GM18909 (cell line): ENCODE measurements around the gene KAZALD1.
A peak's percentile ranks its signal among the peaks of the same experiment; 100 is the strongest.

ENCODE experiments used
- ATAC-seq: cut with Tn5 transposase; IDR thresholded peaks from one replicate; pipeline ENCODE4 v1.9.1; 2021; ENCODE audit warnings: mild to moderate bottlenecking; ENCODE audit not compliant: unreplicated experiment, poor library complexity

The KAZALD1 gene, protein sequence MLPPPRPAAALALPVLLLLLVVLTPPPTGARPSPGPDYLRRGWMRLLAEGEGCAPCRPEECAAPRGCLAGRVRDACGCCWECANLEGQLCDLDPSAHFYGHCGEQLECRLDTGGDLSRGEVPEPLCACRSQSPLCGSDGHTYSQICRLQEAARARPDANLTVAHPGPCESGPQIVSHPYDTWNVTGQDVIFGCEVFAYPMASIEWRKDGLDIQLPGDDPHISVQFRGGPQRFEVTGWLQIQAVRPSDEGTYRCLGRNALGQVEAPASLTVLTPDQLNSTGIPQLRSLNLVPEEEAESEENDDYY

DNA sequence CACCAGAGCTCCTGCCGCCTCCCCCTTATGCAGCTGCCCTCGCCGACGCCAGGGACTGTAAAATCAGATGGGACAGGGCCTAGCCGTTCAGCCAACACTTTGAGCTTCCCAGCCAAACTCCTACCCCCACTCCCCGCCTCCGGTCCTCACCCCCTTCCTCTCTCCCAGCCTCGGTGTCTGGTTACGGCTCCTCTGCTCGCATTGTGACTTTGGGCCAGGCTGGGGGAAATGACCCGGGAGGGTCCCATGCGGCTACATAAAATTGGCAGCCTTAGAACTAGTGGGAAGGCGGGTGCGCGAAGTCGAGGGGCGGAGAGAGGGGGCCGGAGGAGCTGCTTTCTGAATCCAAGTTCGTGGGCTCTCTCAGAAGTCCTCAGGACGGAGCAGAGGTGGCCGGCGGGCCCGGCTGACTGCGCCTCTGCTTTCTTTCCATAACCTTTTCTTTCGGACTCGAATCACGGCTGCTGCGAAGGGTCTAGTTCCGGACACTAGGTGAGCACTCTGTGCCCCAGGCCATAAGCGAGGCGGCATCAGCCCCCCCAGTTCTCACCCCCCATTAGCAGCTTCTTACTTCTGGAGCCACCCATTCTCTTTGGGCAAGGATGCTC, at the start of gene KAZALD1:
TSS of gene KAZALD1 (plus strand) at position 366 of the 608 bp plus-strand sequence. CDS start 604 bp downstream, outside the sequence.
- ATAC-seq, result no peak

DNA sequence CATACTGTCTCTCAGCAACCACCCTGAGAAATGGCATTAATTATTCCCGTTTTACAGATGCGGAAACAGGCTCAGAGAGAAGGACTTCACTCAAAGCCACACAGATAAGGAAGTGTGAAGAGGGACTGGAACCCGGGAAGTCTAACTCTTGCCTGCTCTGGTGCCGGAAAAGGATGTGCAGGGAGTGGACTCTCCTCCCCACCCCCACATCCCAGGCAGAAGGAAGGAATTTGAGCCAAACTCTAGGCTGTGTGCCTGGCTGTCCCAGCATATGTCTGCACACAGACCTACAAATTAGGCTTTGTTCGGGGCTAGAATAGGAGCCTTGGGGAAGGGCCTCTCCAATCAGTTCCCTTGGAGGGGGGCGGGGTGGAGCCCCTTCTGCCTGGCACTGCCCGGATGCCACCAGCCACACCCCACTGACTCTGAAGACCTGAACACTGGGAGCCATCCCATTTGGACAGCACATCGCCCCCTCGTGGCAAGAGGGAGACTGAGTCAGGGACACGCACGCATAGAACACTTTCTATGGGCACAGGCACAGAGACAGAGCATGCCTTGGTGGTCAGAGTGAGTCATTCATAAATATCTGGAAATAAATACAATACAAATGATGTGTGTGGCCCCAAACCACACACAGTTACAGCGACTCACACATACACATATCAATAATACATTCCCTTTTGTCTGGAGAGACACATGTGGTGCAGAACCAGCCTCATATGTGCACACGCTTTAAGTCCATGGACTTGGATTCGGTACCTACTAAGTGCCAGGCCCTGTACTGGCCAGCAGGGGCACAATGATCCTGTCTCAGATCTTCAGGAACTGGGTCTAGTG, 49.0 kb upstream of the KAZALD1 start:
- peak; percentile 76 for ATAC-seq

DNA sequence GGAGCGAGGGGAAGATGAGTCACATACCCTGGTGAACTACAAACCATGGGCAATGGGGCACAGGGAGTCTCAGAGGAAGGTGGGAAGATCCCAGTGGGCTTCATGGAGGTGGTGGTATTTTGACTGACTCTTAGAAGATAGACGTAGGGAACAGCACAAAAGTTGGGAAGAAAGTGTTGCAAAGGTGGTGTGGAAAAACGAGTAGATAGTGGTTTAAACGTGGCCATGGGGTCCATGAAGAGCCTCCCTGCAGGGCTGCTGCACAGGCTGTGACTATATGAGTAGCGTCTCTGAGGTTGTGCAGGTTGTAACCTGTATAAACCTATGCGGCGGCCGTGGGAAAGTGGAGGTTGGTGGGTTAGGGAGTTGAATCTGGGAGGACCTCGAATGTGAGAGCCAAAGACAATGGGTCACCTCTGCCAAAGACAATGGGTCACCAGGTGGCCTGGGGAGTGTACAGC, 48.4 kb upstream of the KAZALD1 start:
- no peak for ATAC-seq

DNA sequence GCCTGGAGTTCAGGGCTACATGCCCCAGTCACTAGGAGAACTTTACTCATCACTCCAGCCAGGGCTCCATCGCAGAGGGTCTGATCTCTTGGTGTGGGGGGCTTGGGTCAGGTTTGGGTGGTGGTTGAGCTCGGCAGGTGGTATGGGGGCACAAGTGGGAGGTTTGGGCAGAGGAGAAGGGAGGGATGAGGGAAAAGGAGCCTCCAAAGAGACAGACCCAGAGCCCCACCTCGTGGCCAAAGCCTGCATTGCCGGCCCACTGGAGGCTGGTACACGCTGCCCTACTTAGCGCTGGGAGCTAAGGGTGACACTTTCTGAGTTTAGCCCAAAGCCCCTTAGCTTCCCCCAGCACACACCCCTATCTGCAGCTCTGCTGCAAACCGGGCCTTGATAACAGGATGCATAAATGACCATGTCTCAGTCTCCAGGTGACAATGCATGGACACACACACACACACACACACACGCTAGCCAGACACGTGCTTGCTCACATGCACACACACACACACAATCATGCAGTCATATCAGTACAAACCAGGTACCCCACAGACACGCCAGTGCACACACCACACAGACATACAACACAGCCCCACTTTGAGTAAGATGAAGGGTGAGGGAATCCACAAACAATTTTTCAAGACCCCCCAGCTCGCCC, 47.4 kb upstream of the KAZALD1 start:
- ATAC-seq, result peak; percentile 47

- no peak for ATAC-seq
Observed at GRCh38 chr10:101014966-101015581, 46.7 kb upstream of the KAZALD1 start.

- ATAC-seq, result no peak
Observed at GRCh38 chr10:101015582-101015973, 46.2 kb upstream of the KAZALD1 start.

GRCh38 chr10:101016814-101017213, 45.0 kb upstream of the KAZALD1 start:
- no peak for ATAC-seq

DNA sequence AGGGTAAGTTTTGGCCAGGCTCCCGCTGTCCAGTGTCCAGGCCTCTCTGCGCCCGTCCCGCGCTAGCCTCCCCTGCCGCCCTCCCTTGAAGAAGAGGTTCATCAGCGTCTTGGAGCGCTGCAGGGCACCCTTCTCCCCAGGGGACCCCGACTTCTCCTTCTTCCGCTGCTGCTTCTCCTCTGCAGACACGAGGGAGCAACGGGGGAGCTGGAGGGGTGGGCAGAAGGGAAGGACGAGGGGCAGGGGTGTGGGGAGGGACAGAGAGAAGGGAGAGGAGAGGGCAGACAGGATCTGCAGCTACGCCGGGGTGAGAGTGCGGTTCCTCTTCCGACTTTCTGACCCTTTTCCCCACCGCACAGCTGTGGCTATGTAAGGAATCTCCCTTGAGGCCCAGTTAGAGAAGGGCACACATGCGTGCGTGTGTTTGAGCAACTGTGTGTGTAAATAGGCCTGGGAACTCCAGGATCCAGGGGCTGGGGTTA, 43.6 kb upstream of the KAZALD1 start:
- no peak for ATAC-seq

GRCh38 chr10:101018600-101019439, 43.0 kb upstream of the KAZALD1 start:
- no peak for ATAC-seq

- no peak for ATAC-seq
Observed at GRCh38 chr10:101019440-101019703, 42.4 kb upstream of the KAZALD1 start.

- ATAC-seq, result no peak
Observed at GRCh38 chr10:101020427-101021075, 41.2 kb upstream of the KAZALD1 start.

DNA sequence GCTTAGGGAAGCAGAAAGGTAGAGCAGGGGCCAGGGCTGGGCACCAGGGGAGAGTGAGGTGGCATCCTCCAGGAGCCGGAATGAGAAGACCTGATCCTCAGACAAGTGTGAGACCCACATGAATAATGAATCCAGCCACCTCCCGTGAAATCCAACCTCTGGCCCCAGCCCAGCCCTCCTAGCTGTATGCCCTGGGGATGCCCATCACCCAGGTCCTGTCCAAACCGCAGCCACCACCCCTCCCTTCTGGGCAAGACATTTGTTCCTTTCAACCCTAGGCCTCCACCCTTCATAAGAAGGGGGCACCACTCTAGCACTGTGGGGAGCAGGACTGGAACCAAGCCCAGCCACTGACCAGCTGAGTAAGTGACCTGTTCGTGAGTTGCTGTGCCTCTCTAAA, 40.5 kb upstream of the KAZALD1 start:
- no peak for ATAC-seq

DNA sequence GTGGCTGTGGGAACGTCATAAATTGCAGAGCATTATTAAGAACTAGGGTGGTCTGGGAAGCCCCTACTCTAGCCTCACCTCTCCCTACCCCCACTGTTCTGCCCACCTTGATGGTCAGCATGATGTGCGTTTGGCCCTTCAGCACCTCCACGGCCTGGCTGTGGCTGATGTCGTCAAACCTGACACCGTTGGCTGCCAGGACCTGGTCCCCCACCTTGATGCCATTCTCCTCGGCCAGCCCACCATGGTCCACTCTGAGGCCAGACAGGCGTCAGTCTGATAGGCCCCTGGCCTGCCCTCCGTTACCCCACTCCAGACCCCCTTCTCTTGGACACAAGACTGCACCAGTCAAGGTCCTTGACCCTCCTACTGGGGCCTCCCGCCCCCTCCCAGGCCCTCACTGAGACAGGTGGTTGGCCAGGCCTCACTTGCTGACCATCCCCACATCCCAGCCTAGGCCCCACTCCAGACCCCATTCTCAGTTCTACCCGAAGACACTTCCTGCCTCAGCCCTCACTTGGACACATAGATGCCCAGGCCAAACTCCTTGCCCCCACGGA, 40.0 kb upstream of the KAZALD1 start:
- ATAC-seq, result no peak

DNA sequence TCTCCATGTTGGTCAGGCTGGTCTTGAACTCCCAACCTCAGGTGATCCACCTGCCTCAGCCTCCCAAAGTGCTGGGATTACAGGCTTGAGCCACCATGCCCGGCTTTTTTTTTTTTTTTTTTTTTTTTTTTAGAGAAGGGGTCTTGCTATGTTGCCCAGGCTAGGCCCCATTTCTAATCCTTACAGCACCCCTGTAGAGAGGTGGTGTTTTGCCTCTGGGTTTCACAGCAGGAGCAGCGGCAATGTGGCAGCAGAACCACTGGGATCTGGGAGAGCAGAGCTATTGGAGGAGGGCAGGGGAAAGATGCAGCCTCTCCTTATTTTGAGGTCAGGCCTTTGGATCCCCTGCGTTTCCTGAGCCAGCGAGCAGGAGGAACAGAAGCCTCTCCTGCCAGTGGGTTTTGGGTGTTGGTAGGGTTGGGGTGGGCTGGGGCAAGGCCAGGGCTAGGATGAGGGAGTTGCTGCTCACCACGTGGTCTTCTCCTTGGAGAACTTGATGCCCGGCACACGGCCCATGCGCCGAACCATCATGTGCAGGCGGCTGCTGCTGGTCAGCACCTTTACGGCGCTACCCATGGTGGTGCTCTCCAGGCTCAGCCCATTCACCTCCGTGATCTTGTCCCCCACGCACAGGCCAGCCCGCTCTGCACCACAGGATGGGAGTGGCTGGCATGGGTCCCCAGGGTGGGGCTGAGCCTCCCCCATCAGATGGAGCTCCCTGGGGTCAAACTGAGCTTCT, 38.7 kb upstream of the KAZALD1 start:
- no peak for ATAC-seq

DNA sequence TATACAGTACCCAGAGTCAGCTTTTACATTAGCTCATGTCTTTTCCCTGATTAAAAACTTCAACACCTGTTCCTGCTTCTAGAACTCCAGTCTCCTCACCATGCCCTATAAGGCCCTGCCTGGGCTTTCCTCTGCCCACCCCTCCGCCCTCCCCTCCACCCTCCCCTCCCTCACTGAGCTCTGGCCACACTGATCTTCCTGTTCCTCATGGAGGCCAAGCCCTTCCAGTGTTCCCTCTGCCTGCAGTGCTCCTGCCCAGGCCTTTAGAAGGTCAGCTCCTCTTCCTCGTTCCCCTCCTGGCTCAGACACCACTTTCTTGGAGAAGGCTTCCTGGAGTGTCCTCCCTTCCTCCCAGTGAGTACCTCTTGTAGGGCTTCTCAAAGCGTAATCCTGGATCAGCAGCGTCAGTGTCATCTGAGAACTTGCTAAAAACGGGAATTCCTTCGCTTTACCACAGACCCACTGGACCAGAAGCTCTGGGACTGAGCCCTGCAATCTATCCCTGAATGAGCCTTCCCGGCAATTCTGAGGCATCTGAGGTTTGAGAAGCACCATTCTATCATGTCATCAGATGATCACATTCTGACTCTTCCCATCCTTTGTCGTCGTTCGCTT, 34.6 kb upstream of the KAZALD1 start:
- no peak for ATAC-seq

GRCh38 chr10:101028446-101029337, 33.1 kb upstream of the KAZALD1 start:
- ATAC-seq, result no peak
